GM10266 (cell line): ENCODE results near the gene MAS1.

Source experiments
- DNase-seq: peaks from one replicate; pipeline ENCODE4 v3.0.0; 2012; ENCODE audit errors: extremely low spot score
- CTCF ChIP-seq: IDR thresholded peaks from 2 replicates; pipeline ENCODE4 v1.5.1; 2012; ENCODE audit warnings: mild to moderate bottlenecking, low read depth; ENCODE audit not compliant: control insufficient read depth, insufficient read depth; ENCODE audit errors: missing control alignments

MAS1 gene

GRCh38 chr6:159880412-159880975 is 10.3 kb upstream of the MAS1 start:
- TF ChIP-seq CTCF: no peak
- no peak for DNase-seq

- TF ChIP-seq CTCF: no peak
- DNase-seq: no peak
Measured at GRCh38 chr6:159884720-159885119, 6.1 kb upstream of the MAS1 start.

DNA sequence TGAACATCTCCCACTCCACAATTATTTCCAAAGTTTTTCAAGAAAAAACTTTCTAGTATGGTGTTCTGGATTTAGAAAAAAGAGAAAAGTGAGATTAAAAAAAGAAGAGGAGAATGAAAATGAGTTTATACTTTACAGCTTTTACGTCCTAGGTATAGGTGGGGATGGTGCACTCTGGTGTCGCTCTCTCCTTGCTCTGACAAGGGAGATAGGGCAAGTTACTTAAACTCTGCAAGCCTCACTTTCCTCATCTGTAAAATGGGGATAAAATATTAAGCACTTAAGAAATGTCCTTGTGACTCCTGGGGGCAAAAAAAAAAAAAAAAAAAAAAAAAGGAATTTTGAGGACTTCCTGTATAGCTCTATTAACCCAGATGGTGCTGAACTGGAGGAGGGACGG is 4.5 kb upstream of the MAS1 start:
- no peak for DNase-seq

GRCh38 chr6:159887146-159887545 is 3.6 kb upstream of the MAS1 start:
- no peak for DNase-seq
- no peak for TF ChIP-seq CTCF

More for the DNA sequence above, 4.5 kb upstream of the MAS1 start:
- TF ChIP-seq CTCF: no peak

DNA sequence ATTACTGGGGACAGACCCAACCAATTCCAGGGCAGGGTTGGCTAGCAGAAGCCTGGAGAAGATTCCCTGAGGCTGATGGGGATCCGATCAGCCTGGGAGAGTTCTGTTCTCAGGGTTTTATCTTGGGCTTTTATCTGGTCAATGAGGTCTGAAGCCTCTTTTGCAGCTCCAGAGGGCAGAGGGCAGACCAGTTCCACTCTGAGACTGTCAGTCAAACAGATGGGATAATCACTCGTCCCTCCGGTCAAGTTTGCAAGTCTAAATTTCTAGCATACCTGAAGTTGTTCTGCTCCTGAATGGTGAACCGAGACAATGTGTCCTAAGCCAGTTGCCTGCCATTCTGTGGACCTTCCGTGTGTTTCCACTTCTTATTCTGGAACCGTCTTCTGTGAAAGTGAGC is 3.0 kb upstream of the MAS1 start:
- TF ChIP-seq CTCF: no peak
- no peak for DNase-seq

DNA sequence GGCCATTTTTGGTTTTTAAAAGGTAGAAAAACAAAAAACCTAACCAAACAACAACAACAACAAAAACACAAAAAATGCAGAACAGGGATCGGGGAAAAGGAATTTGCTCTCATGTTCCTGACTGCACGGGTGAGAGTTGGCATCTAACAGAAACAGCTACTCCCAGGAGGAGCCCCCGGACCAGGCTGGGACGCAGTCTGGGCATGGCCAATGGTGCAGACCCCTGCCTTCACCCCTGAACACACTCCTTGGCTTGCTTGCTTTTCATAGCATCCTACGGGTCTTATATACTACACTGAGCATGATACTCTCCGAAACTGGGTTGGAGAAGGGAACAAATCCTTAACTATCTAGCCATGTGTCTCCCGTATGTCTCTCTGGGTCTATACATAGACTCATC is 587 bp upstream of the MAS1 start:
- DNase-seq: no peak
- TF ChIP-seq CTCF: no peak

- no peak for DNase-seq
- TF ChIP-seq CTCF: no peak
Measured at GRCh38 chr6:159892053-159892452, 1.3 kb downstream of the MAS1 start.
